ENCODE measurements around the gene FAN1.

Gene FAN1

DNA sequence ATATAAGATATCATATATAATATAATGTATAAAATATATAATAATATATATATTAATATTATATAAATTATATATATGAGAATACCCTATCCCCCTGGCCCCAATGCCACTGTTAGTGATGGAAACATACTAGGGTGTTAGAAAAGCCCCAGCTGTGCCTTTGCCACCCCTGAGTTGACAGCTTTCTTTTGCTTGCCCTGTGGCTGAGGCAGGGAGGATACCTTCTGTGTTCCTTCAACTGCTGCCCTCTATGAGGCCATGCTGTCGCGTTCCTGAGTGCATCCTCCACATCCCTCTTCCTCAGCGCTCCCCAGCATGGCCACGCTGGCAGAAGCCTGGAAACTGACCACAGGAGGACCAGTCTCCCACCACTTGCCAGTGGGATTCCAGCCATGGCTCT is 26.3 kb downstream of the FAN1 start:
- Histone ChIP-seq H3K4me1 (ENCODE audit: control insufficient read depth, insufficient read depth, low read length) (peaks cover 7% of the 10 kb centered on the region; the same call in 1 of the 2 replicates), H3K36me3 (ENCODE audit: control insufficient read depth, insufficient read depth, low read length) (peaks cover 71% of the 10 kb centered on the region), H3K9me3 (ENCODE audit: control insufficient read depth, insufficient read depth, low read length) (no peaks in the 10 kb centered on the region), H3K9ac (ENCODE audit: low read depth, low read length) (no peak overlapping the region), H3K4me3 (ENCODE audit: low read depth, low read length) (no peak overlapping the region), H3K27me3 (ENCODE audit: control insufficient read depth, insufficient read depth, low read length) (no peaks in the 10 kb centered on the region), H3K27ac (ENCODE audit: low read depth, low read length) (no peak overlapping the region)

DNA sequence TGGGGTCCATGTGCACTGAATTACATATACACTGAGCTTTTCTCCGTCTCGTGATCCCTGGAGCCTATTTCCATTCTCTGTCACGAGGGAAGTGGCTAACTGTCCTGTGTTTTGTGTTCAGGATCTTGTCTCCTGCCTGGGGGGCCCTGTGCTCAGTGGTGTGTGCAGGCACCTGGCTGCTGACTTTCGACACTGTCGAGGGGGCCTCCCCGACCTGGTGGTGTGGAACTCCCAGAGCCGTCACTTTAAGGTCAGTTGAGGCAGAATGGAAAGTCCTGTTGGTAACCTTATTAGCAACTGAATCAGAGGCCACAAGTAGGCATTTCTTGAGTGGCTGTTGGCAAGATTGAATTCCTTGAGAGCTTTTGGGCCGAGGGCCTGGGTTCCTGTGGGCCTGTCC is 26.7 kb downstream of the FAN1 start:
- no peaks in the 10 kb centered on the region for H3K27me3 ChIP-seq (ENCODE audit: control insufficient read depth, insufficient read depth, low read length)
- H3K9me3 ChIP-seq (ENCODE audit: control insufficient read depth, insufficient read depth, low read length), result no peaks in the 10 kb centered on the region
- H3K36me3 ChIP-seq (ENCODE audit: control insufficient read depth, insufficient read depth, low read length), result peaks cover 71% of the 10 kb centered on the region
- no peak overlapping the region for H3K4me3 ChIP-seq (ENCODE audit: low read depth, low read length)
- no peak overlapping the region for H3K27ac ChIP-seq (ENCODE audit: low read depth, low read length)
- no peak overlapping the region for H3K9ac ChIP-seq (ENCODE audit: low read depth, low read length)
- H3K4me1 ChIP-seq (ENCODE audit: control insufficient read depth, insufficient read depth, low read length), result peaks cover 7% of the 10 kb centered on the region; the same call in 1 of the 2 replicates

DNA sequence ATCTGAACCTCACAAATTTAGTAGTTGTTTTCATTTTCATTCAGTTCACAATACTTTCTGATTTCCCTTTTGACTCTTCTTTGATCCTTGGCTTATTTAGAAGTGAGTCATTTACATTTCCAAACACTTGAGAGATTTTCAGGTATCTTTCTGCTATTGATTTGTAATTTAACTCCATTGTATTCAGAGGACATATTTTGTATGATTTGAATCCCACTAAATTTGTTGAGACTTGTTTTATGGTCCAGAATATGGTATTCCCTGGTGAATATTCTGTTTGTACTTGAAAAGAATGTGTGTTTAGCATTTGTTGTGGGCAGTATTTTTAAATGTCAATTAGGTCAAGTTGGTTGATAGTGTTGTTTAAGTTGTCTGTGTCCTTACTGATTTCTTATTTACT is 29.6 kb downstream of the FAN1 start:
- H3K27ac ChIP-seq (ENCODE audit: low read depth, low read length), result no peak overlapping the region
- no peaks in the 10 kb centered on the region for H3K27me3 ChIP-seq (ENCODE audit: control insufficient read depth, insufficient read depth, low read length)
- H3K4me3 ChIP-seq (ENCODE audit: low read depth, low read length), result no peak overlapping the region
- H3K36me3 ChIP-seq (ENCODE audit: control insufficient read depth, insufficient read depth, low read length), result peaks cover 68% of the 10 kb centered on the region
- no peaks in the 10 kb centered on the region for H3K9me3 ChIP-seq (ENCODE audit: control insufficient read depth, insufficient read depth, low read length)
- no peak overlapping the region for H3K9ac ChIP-seq (ENCODE audit: low read depth, low read length)
- peaks cover 7% of the 10 kb centered on the region; the same call in 1 of the 2 replicates for H3K4me1 ChIP-seq (ENCODE audit: control insufficient read depth, insufficient read depth, low read length)

DNA sequence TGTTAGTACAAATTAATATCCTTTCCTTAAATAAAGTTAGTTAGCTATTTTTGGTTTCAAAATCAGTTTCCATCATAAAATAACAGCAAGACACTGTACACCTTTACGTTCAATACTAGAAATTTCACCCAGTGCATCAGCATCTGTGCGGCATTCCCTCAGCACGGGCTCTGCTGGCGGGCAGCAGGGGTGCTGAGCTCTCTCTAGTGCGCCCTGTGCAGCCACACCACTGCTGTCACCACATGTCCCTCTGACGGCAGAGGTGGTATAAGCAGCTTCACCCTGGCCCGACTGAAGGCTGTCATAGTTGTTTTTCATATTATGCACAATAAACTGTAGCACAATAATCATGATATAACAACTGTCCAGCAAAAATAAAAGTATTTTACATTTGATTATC is 35.4 kb downstream of the FAN1 start:
- H3K4me1 ChIP-seq (ENCODE audit: control insufficient read depth, insufficient read depth, low read length), result no peaks in the 10 kb centered on the region
- H3K9me3 ChIP-seq (ENCODE audit: control insufficient read depth, insufficient read depth, low read length), result no peaks in the 10 kb centered on the region
- no peak overlapping the region for H3K9ac ChIP-seq (ENCODE audit: low read depth, low read length)
- H3K36me3 ChIP-seq (ENCODE audit: control insufficient read depth, insufficient read depth, low read length), result peaks cover 93% of the 10 kb centered on the region
- H3K27me3 ChIP-seq (ENCODE audit: control insufficient read depth, insufficient read depth, low read length), result no peaks in the 10 kb centered on the region
- no peak overlapping the region for H3K27ac ChIP-seq (ENCODE audit: low read depth, low read length)
- H3K4me3 ChIP-seq (ENCODE audit: low read depth, low read length), result no peak overlapping the region

DNA sequence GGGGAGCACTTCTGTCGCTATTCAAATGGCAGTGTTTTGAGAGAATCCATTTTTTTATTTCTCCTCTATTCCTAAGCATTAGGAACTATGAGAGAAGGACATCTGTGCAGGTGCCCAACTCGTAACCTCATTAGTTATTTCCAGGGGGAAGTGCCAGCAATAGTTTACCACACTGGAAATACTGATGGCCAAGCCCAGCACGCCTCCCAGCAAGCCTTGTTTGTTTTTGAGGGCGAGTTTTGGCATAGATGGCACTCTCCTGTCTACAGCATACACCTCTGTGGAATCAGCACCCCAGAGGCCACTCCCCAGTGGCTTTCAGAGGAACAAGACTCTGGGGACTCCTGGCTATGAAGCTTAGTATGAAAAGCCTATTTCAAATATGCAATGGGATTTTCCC is 36.6 kb downstream of the FAN1 start:
- Histone ChIP-seq H3K36me3 (ENCODE audit: control insufficient read depth, insufficient read depth, low read length) (peaks cover 93% of the 10 kb centered on the region), H3K4me3 (ENCODE audit: low read depth, low read length) (no peak overlapping the region), H3K27me3 (ENCODE audit: control insufficient read depth, insufficient read depth, low read length) (no peaks in the 10 kb centered on the region), H3K9me3 (ENCODE audit: control insufficient read depth, insufficient read depth, low read length) (no peaks in the 10 kb centered on the region), H3K27ac (ENCODE audit: low read depth, low read length) (no peak overlapping the region), H3K4me1 (ENCODE audit: control insufficient read depth, insufficient read depth, low read length) (no peaks in the 10 kb centered on the region), H3K9ac (ENCODE audit: low read depth, low read length) (no peak overlapping the region)

DNA sequence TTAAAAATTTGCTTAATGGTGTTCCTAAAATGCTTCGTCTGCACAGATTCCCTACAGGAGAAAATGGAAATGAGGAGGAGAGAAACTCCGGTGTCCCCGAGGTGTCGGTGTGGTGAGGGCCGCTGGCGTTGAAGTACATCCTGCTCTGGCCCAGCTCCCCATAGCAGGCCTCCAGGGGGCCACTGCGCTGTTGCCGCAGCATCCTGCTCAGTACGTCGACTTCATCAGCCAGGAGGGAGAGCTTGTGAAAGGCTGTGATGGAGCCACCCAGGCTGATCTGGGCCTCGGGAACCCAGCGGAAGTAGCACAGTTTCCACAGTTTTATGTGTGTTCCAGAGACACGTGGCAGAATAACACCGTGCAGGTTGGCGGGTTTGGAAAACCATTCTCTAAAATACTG is 37.8 kb downstream of the FAN1 start:
- H3K4me3 ChIP-seq (ENCODE audit: low read depth, low read length), result no peak overlapping the region
- H3K4me1 ChIP-seq (ENCODE audit: control insufficient read depth, insufficient read depth, low read length), result peaks cover 1% of the 10 kb centered on the region; the same call in 1 of the 2 replicates
- H3K9ac ChIP-seq (ENCODE audit: low read depth, low read length), result no peak overlapping the region
- peaks cover 94% of the 10 kb centered on the region for H3K36me3 ChIP-seq (ENCODE audit: control insufficient read depth, insufficient read depth, low read length)
- no peaks in the 10 kb centered on the region for H3K9me3 ChIP-seq (ENCODE audit: control insufficient read depth, insufficient read depth, low read length)
- no peak overlapping the region for H3K27ac ChIP-seq (ENCODE audit: low read depth, low read length)
- H3K27me3 ChIP-seq (ENCODE audit: control insufficient read depth, insufficient read depth, low read length), result no peaks in the 10 kb centered on the region

DNA sequence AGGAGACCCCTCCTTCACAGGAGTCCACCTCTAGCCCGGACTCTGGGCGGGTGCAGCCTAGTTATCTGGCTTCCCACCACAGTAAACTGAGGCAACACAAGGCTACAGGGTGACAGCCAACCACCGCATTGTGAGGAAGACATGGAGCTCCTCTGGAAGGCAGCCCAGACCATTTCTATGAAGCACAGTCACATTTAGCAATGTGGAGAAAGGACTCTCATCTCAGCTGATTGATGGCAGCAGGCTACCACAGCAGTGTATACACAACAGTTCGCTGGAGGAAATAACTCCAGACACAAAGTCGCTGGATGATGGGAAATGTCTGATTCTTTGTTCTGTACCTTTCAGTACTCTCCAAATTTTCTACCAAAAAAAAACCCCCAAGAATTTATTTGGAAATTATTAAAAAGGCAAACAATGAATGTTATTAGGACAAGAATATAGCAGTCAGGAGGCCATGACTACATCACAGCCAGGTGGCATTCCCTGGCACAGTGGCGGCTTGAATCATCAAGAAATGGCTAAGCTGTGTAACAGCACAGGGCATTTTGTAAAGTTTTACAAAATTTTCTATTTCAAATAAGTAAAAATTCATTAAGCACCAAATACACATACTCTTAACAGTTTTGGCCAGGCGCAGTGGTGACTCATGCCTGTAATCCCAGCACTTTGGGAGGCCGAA is 40.1 kb downstream of the FAN1 start:
- Histone ChIP-seq H3K27me3 (ENCODE audit: control insufficient read depth, insufficient read depth, low read length) (no peaks in the 10 kb centered on the region), H3K4me3 (ENCODE audit: low read depth, low read length) (no peak overlapping the region), H3K27ac (ENCODE audit: low read depth, low read length) (no peak overlapping the region), H3K9ac (ENCODE audit: low read depth, low read length) (no peak overlapping the region), H3K9me3 (ENCODE audit: control insufficient read depth, insufficient read depth, low read length) (no peaks in the 10 kb centered on the region), H3K4me1 (ENCODE audit: control insufficient read depth, insufficient read depth, low read length) (peaks cover 8% of the 10 kb centered on the region; the same call in 1 of the 2 replicates), H3K36me3 (ENCODE audit: control insufficient read depth, insufficient read depth, low read length) (peaks cover 95% of the 10 kb centered on the region)

GRCh38 chr15:30953183-30953582 is 49.5 kb downstream of the FAN1 start:
- Histone ChIP-seq H3K36me3 (ENCODE audit: control insufficient read depth, insufficient read depth, low read length) (peaks cover 81% of the 10 kb centered on the region), H3K27me3 (ENCODE audit: control insufficient read depth, insufficient read depth, low read length) (no peaks in the 10 kb centered on the region), H3K9me3 (ENCODE audit: control insufficient read depth, insufficient read depth, low read length) (peaks cover 4% of the 10 kb centered on the region; the same call in 1 of the 2 replicates), H3K27ac (ENCODE audit: low read depth, low read length) (no peak overlapping the region), H3K4me3 (ENCODE audit: low read depth, low read length) (no peak overlapping the region), H3K9ac (ENCODE audit: low read depth, low read length) (no peak overlapping the region), H3K4me1 (ENCODE audit: control insufficient read depth, insufficient read depth, low read length) (no peaks in the 10 kb centered on the region)

DNA sequence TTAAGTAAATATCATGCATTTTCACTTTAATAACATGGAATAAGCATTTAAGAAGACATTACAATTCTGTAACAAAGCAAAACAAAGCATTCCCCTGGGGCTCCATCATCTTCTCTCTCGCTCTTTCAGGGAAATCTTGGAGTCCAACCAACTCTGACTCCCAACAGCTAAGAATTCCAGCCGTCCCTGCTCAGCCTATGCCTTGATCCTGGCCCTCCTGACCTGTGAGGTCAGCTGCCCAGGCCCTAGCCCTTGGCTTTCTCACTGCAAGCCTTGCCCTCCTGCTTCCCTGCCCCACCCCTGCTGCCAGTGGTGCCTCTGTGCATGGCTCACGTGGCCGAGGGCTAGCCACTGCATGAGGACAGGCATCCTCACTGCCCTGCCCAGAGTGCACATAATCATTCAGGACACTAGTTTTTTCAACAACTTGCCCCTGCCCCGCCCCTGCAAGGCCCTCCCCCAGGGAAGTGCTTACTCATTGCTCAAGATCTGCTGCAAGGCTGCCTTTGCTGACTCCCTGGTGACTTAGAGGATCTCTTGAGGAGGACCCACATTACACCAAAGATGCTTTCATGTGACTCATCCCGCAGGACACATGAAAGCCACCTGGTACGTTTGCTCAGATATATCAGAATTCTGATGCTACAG is 50.1 kb downstream of the FAN1 start:
- Histone ChIP-seq H3K9me3 (ENCODE audit: control insufficient read depth, insufficient read depth, low read length) (peaks cover 4% of the 10 kb centered on the region; the same call in 1 of the 2 replicates), H3K9ac (ENCODE audit: low read depth, low read length) (no peak overlapping the region), H3K4me1 (ENCODE audit: control insufficient read depth, insufficient read depth, low read length) (no peaks in the 10 kb centered on the region), H3K36me3 (ENCODE audit: control insufficient read depth, insufficient read depth, low read length) (peaks cover 81% of the 10 kb centered on the region), H3K4me3 (ENCODE audit: low read depth, low read length) (no peak overlapping the region), H3K27me3 (ENCODE audit: control insufficient read depth, insufficient read depth, low read length) (no peaks in the 10 kb centered on the region), H3K27ac (ENCODE audit: low read depth, low read length) (no peak overlapping the region)

DNA sequence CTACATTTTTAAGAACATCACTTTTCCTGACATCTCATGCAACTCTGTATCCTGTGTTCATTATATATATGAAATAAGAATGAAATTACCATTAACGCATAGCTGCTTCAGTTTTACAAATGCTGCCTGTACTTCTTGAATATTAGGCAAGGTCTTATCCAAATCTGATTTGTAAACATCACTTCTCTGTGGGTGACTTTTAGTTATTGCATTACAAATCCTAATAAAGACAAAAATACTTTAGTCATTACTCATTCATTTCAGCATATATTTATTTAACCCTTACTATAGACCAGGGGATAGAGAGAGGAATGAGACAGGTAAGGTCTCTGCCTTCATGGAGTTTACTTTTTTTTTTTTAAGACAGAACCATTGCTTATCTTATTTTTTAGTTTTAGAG is 51.0 kb downstream of the FAN1 start:
- Histone ChIP-seq H3K4me3 (ENCODE audit: low read depth, low read length) (no peak overlapping the region), H3K4me1 (ENCODE audit: control insufficient read depth, insufficient read depth, low read length) (no peaks in the 10 kb centered on the region), H3K27me3 (ENCODE audit: control insufficient read depth, insufficient read depth, low read length) (no peaks in the 10 kb centered on the region), H3K27ac (ENCODE audit: low read depth, low read length) (no peak overlapping the region), H3K9ac (ENCODE audit: low read depth, low read length) (no peak overlapping the region), H3K36me3 (ENCODE audit: control insufficient read depth, insufficient read depth, low read length) (peaks cover 77% of the 10 kb centered on the region), H3K9me3 (ENCODE audit: control insufficient read depth, insufficient read depth, low read length) (peaks cover 2% of the 10 kb centered on the region; the same call in 1 of the 2 replicates)
